ENCODE results near the gene MIR17HG. TPM values are rescaled to one million over a fixed set of nuclear protein-coding genes. Genes with fewer than 3 reads are reported as not detected.

Gene MIR17HG
- 10 to 100 TPM in 1 of 4 donors, 1 to 10 TPM in 3; 3.3 to 16.2 (median 4.6) TPM for total RNA-seq

GRCh38 chr13:91347202-91347995, at the start of gene MIR17HG:
Gene MIR17HG (plus strand): TSS chr13:91347687.
- Histone ChIP-seq H3K4me1 (no peaks in the 10 kb centered on the region), H3K36me3 (no peaks in the 10 kb centered on the region), H3K4me3 (peak within 1 kb of the TSS; percentile 48 to 95), H3K9me3 (no peaks in the 10 kb centered on the region), H3K27me3 (no peaks in the 10 kb centered on the region), H3K27ac (peak within 1 kb of the TSS; percentile 93 to 96)
- intact Hi-C loops (cut with DNase I; ENCODE audit: low total_unique reads), result no loop called here
- TF ChIP-seq POLR2A (IDR thresholded peaks at IDR 0.05), result peak; percentile 73 to 86
- TF ChIP-seq, protein P1, sequence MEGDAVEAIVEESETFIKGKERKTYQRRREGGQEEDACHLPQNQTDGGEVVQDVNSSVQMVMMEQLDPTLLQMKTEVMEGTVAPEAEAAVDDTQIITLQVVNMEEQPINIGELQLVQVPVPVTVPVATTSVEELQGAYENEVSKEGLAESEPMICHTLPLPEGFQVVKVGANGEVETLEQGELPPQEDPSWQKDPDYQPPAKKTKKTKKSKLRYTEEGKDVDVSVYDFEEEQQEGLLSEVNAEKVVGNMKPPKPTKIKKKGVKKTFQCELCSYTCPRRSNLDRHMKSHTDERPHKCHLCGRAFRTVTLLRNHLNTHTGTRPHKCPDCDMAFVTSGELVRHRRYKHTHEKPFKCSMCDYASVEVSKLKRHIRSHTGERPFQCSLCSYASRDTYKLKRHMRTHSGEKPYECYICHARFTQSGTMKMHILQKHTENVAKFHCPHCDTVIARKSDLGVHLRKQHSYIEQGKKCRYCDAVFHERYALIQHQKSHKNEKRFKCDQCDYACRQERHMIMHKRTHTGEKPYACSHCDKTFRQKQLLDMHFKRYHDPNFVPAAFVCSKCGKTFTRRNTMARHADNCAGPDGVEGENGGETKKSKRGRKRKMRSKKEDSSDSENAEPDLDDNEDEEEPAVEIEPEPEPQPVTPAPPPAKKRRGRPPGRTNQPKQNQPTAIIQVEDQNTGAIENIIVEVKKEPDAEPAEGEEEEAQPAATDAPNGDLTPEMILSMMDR (IDR thresholded peaks at IDR 0.05), result peak in 2 of 4 experiments; percentile 3 to 5
- peak; percentile 85 for DNase-seq

- intact Hi-C loops (cut with DNase I; ENCODE audit: low total_unique reads), result no loop called here
- H3K36me3 ChIP-seq, result no peaks in the 10 kb centered on the region
- H3K4me1 ChIP-seq, result no peaks in the 10 kb centered on the region
- H3K9me3 ChIP-seq, result no peaks in the 10 kb centered on the region
- TF ChIP-seq, protein P1 (IDR thresholded peaks at IDR 0.05), result no peak
- no peak for TF ChIP-seq POLR2A (IDR thresholded peaks at IDR 0.05)
- H3K27ac ChIP-seq, result no peak overlapping the region
- DNase-seq, result no peak
- H3K4me3 ChIP-seq, result no peak overlapping the region
- H3K27me3 ChIP-seq, result no peaks in the 10 kb centered on the region
Observed at GRCh38 chr13:91298060-91298459, 49.4 kb upstream of the MIR17HG start.

DNA sequence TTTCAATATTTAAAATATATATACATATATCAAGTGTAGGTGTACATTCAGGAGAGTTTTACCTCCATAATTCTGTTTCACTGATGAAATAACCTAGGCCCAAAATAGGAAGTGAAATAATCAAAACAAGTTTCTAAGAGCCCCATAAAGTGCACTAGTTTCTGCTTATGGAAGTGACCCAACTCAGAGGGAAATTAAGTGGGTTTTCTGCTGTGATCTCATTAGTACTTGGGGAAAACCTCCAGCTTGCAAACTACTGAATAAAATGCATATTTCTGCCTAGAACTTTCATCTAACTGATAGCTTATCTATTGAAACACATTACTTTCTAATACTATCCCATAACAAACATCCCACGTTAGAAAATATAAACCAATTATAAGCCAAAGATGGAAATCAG, 45.4 kb upstream of the MIR17HG start:
- Histone ChIP-seq H3K36me3 (no peaks in the 10 kb centered on the region), H3K27me3 (no peaks in the 10 kb centered on the region), H3K9me3 (no peaks in the 10 kb centered on the region), H3K27ac (no peak overlapping the region), H3K4me1 (no peaks in the 10 kb centered on the region), H3K4me3 (no peak overlapping the region)
- no peak for DNase-seq
- intact Hi-C loops (cut with DNase I; ENCODE audit: low total_unique reads), result no loop called here
- no peak for TF ChIP-seq POLR2A (IDR thresholded peaks at IDR 0.05)
- TF ChIP-seq, protein P1 (IDR thresholded peaks at IDR 0.05), result no peak

GRCh38 chr13:91303031-91303430, 44.5 kb upstream of the MIR17HG start:
- TF ChIP-seq, protein P1 (IDR thresholded peaks at IDR 0.05), result no peak
- TF ChIP-seq POLR2A (IDR thresholded peaks at IDR 0.05), result no peak

GRCh38 chr13:91304741-91305140, 42.7 kb upstream of the MIR17HG start:
- no peak for DNase-seq
- Histone ChIP-seq H3K9me3 (no peaks in the 10 kb centered on the region), H3K4me3 (no peak overlapping the region), H3K27ac (no peak overlapping the region), H3K27me3 (no peaks in the 10 kb centered on the region), H3K36me3 (peaks cover 0 to 2% of the 10 kb centered on the region in 2 donors), H3K4me1 (no peaks in the 10 kb centered on the region)
- TF ChIP-seq, protein P1 (IDR thresholded peaks at IDR 0.05), result no peak
- TF ChIP-seq POLR2A (IDR thresholded peaks at IDR 0.05), result no peak
- intact Hi-C loops (cut with DNase I; ENCODE audit: low total_unique reads), result no loop called here

More at GRCh38 chr13:91303031-91303430, 44.5 kb upstream of the MIR17HG start:
- DNase-seq, result no peak
- no peak overlapping the region for H3K4me3 ChIP-seq
- no peaks in the 10 kb centered on the region for H3K9me3 ChIP-seq
- H3K27me3 ChIP-seq, result no peaks in the 10 kb centered on the region
- H3K4me1 ChIP-seq, result no peaks in the 10 kb centered on the region
- intact Hi-C loops (cut with DNase I; ENCODE audit: low total_unique reads), result no loop called here
- no peak overlapping the region for H3K27ac ChIP-seq
- H3K36me3 ChIP-seq, result no peaks in the 10 kb centered on the region
